Kidney glomerular epithelial cell (primary cell): ENCODE data around the gene GALR1.
"Not testable (repeated sequence)": the region's sequence is repeated elsewhere in the genome, so short reads cannot be mapped to it uniquely, and the experiment has no call there.

ENCODE experiments used
- DNase-seq: peaks from one replicate; lab custom pipeline; 2025; lab: John Stamatoyannopoulos, UW

The GALR1 gene

GRCh38 chr18:77249569-77250500 lies at the start of gene GALR1:
Gene GALR1, plus strand, starts transcription at chr18:77249848. Its CDS starts 701 bp downstream, at chr18:77250549.
- no peak for DNase-seq

- DNase-seq, result no peak
Measured at GRCh38 chr18:77201506-77201905, 48.1 kb upstream of the GALR1 start.

- no peak for DNase-seq
Measured at GRCh38 chr18:77202329-77202728, 47.3 kb upstream of the GALR1 start.

GRCh38 chr18:77203071-77203470 lies 46.6 kb upstream of the GALR1 start:
- DNase-seq, result no peak

- no peak for DNase-seq
Measured at GRCh38 chr18:77203851-77204250, 45.8 kb upstream of the GALR1 start.

GRCh38 chr18:77205769-77206168 lies 43.9 kb upstream of the GALR1 start:
- DNase-seq, result no peak

- peak; percentile 69 for DNase-seq
Measured at GRCh38 chr18:77206676-77207374, 42.8 kb upstream of the GALR1 start.

GRCh38 chr18:77207540-77207939 lies 42.1 kb upstream of the GALR1 start:
- peak; percentile 64 for DNase-seq

- peak; percentile 30 for DNase-seq
Measured at GRCh38 chr18:77208964-77209363, 40.7 kb upstream of the GALR1 start.

- no peak for DNase-seq
Measured at GRCh38 chr18:77209587-77209986, 40.1 kb upstream of the GALR1 start.

- no peak for DNase-seq
Measured at GRCh38 chr18:77210249-77210648, 39.4 kb upstream of the GALR1 start.

GRCh38 chr18:77218642-77219041 lies 31.0 kb upstream of the GALR1 start:
- DNase-seq, result no peak

GRCh38 chr18:77220726-77221125 lies 28.9 kb upstream of the GALR1 start:
- DNase-seq, result no peak

GRCh38 chr18:77222464-77222863 lies 27.2 kb upstream of the GALR1 start:
- no peak for DNase-seq

- no peak for DNase-seq
Measured at GRCh38 chr18:77223221-77223639, 26.4 kb upstream of the GALR1 start.

- peak; percentile 37 for DNase-seq
Measured at GRCh38 chr18:77223653-77224052, 26.0 kb upstream of the GALR1 start.

- no peak for DNase-seq
Measured at GRCh38 chr18:77230645-77231044, 19.0 kb upstream of the GALR1 start.

GRCh38 chr18:77234504-77235365 lies 14.9 kb upstream of the GALR1 start:
- DNase-seq, result peak; percentile 31

- DNase-seq, result not testable (repeated sequence)
Measured at GRCh38 chr18:77239285-77239684, 10.4 kb upstream of the GALR1 start.

GRCh38 chr18:77248873-77249568 lies 627 bp upstream of the GALR1 start:
- no peak for DNase-seq

- DNase-seq, result no peak
Measured at GRCh38 chr18:77250501-77250925, 865 bp downstream of the GALR1 start.
